ENCODE measurements around the gene IRF7.

DNA sequence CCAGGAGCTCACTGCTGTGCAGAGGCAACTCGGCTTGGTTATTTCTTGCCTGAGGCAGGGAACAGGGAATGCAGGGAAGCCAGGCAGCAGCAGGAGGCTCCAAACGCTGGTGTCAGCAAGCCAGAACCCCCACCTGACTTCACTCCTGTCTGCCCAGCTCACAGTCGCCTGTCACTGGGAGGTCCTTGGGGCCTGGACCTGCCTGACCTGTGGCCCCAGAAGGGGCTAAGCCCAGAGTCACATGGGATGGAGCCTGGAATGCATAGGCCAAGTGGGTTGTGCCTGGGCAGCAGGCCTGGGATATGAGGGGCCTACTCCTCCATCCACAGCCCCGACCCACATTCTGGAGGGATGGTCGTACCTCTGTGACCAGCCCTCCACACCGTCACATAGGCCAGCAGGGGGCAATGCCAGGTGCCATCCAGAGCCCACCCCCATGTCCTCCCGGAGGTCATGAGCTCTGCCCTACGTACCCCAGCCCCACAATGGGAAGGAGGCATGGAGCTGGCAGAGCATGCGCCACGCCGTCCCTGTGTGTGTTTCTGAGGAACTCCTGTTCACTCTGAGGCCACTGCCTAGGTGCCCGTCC is 49.7 kb downstream of the IRF7 start:
- TF ChIP-seq, protein P1, sequence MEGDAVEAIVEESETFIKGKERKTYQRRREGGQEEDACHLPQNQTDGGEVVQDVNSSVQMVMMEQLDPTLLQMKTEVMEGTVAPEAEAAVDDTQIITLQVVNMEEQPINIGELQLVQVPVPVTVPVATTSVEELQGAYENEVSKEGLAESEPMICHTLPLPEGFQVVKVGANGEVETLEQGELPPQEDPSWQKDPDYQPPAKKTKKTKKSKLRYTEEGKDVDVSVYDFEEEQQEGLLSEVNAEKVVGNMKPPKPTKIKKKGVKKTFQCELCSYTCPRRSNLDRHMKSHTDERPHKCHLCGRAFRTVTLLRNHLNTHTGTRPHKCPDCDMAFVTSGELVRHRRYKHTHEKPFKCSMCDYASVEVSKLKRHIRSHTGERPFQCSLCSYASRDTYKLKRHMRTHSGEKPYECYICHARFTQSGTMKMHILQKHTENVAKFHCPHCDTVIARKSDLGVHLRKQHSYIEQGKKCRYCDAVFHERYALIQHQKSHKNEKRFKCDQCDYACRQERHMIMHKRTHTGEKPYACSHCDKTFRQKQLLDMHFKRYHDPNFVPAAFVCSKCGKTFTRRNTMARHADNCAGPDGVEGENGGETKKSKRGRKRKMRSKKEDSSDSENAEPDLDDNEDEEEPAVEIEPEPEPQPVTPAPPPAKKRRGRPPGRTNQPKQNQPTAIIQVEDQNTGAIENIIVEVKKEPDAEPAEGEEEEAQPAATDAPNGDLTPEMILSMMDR (conservative IDR thresholded peaks at IDR 0.05 in 1 of 2, IDR thresholded peaks at IDR 0.05 in 1 of 2; ENCODE audit: extremely low read depth in 1 of 2, insufficient read depth in 1 of 2, low read depth in 1 of 2, low read length in 2 of 2), result no peak
- no peak for TF ChIP-seq EZH2 (IDR thresholded peaks at IDR 0.05; ENCODE audit: borderline replicate concordance, low read length)

All from mammary epithelial cell (primary cell).